HG03175 (cell line): ENCODE measurements around the gene S1PR4.
"Not testable (repeated sequence)": the region's sequence is repeated elsewhere in the genome, so short reads cannot be mapped to it uniquely, and the experiment has no call there.

Source experiments
- ATAC-seq: cut with Tn5 transposase; IDR thresholded peaks from one replicate; pipeline ENCODE4 v1.9.1; 2021; ENCODE audit warnings: mild to moderate bottlenecking, moderate library complexity; ENCODE audit not compliant: unreplicated experiment

S1PR4 gene

GRCh38 chr19:3151563-3152418 is 26.8 kb upstream of the S1PR4 start:
- ATAC-seq = no peak

GRCh38 chr19:3152419-3152780 is 26.2 kb upstream of the S1PR4 start:
- no peak for ATAC-seq

- ATAC-seq = no peak
These were observed 25.0 kb upstream of the S1PR4 start for GRCh38 chr19:3153286-3154230.

- ATAC-seq = not testable (repeated sequence)
These were observed 24.1 kb upstream of the S1PR4 start for GRCh38 chr19:3154447-3154846.

- peak; percentile 57 for ATAC-seq
These were observed 23.4 kb upstream of the S1PR4 start for GRCh38 chr19:3154957-3155736.

- no peak for ATAC-seq
These were observed 21.3 kb upstream of the S1PR4 start for GRCh38 chr19:3157096-3157845.

- no peak for ATAC-seq
These were observed 19.0 kb upstream of the S1PR4 start for GRCh38 chr19:3159565-3159964.

- no peak for ATAC-seq
These were observed 18.4 kb upstream of the S1PR4 start for GRCh38 chr19:3160219-3160618.

GRCh38 chr19:3161453-3161852 is 17.1 kb upstream of the S1PR4 start:
- ATAC-seq = no peak

GRCh38 chr19:3162418-3163229 is 15.9 kb upstream of the S1PR4 start:
- no peak for ATAC-seq

GRCh38 chr19:3163230-3163886 is 15.2 kb upstream of the S1PR4 start:
- ATAC-seq = no peak

- ATAC-seq = no peak
These were observed 14.6 kb upstream of the S1PR4 start for GRCh38 chr19:3163943-3164342.

- no peak for ATAC-seq
These were observed 10.9 kb upstream of the S1PR4 start for GRCh38 chr19:3167533-3168272.

- ATAC-seq = no peak
These were observed 6.5 kb upstream of the S1PR4 start for GRCh38 chr19:3171894-3172672.

GRCh38 chr19:3172673-3173000 is 5.9 kb upstream of the S1PR4 start:
- ATAC-seq = not testable (repeated sequence)

GRCh38 chr19:3175781-3176714 is 2.5 kb upstream of the S1PR4 start:
- no peak for ATAC-seq
